ENCODE results near the gene SNRPA. TPM values are rescaled to one million over a fixed set of nuclear protein-coding genes. Genes with fewer than 3 reads are reported as not detected.

SNRPA gene
- total and polyA plus RNA-seq, 2 of the 13 experiments (the other 11 are each of a cell fraction or from before 2014, with no cell fraction given) = 59.6 to 162 TPM

DNA sequence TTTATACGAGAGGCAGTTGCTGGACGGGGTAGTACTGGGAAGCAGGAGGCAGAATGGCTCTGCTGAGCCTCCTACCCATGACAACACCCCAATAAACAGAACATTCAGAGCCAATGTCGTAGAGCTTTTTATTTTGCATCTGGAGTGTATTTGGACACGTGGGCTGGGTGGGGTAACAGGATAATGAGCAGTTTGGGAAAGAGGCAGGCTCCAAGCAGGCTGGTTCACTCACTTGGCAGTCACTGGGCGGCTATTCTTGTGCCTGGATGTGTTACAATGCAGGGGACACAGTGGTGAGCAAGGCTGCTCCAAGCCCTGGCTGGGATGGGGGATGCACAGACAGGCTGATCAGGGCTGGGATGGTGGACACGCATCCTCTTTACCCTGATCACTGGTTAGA, 10.3 kb upstream of the SNRPA start (continued):
- TF ChIP-seq ZNF317 (CRISPR knock-in tag; IDR thresholded peaks at IDR 0.05) (no peak), YY1 (IDR thresholded peaks at IDR 0.05; ENCODE audit: insufficient read depth, insufficient replicate concordance, low read depth, low read length) (no peak), NFE2 (CRISPR knock-in tag; IDR thresholded peaks at IDR 0.05) (no peak)

DNA sequence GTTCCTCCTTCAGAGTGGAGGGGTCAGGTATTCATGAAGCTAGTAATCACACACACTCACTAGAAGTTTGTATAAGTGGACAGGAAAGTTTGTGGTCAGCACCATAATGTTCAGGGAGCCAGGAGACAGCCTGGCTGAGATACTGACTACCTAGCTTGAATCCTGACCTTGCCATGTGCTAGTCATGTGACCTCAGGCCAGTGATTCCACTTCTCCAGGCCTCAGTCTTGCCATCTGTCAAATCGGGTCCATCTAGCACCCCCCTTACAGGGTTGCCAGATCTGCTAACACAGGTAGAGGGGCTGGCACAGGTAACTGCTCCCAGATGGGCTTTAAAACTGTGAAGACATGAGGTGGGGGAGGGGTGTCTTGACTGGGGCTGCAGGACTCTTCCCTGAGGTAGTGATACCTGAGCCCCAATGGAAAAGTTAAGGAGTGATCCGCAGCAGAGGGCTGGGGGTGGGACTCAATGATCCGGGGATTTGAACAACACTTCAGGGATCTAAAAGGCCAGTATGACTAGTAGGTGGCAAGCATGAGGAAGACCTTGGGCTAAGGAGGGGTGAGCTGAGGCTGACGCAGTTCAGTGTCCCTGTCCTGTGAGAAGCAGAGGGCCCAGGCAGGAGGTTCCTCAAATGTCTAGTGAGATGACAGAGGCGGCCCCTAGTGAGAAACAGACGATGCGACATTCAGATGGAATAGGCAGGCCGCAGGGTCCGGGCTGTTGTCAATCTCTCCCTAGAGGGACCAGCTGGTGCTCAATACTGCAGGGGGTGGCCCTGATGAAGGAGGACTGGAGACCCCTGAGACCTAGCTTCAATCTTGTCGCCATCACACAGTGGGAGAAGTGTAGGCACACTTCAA, 9.2 kb upstream of the SNRPA start:
- Histone ChIP-seq H3K27ac (ENCODE audit: extremely low read length, insufficient read depth, low read length) (no peak overlapping the region), H3K4me1 (ENCODE audit: insufficient read depth, low read length) (peaks cover 23% of the 10 kb centered on the region), H3K36me3 (replicated peaks in 1 of 2; ENCODE audit: control insufficient read depth in 1 of 2, insufficient read depth in 2 of 2, low read length in 2 of 2) (peaks cover 8 to 26% of the 10 kb centered on the region in 2 experiments), H3K4me3 (replicated peaks in 1 of 3; ENCODE audit: insufficient read depth in 1 of 3, low read depth in 2 of 3, low read length in 3 of 3) (no peak overlapping the region), H3K4me2 (ENCODE audit: low read depth, low read length) (no peak overlapping the region), H3K9ac (ENCODE audit: insufficient read depth, low read depth, low read length) (no peak overlapping the region), H3K9me3 (ENCODE audit: low read length) (no peaks in the 10 kb centered on the region), H4K20me1 (ENCODE audit: insufficient read depth, low read length) (no peaks in the 10 kb centered on the region), H3K79me2 (ENCODE audit: insufficient read depth, low read length) (no peaks in the 10 kb centered on the region), H2AFZ (ENCODE audit: low read length) (no peak overlapping the region), H3K27me3 (ENCODE audit: control insufficient read depth in 1 of 2, insufficient read depth in 2 of 2, low read length in 2 of 2) (no peaks in the 10 kb centered on the region)
- no peak for FAIRE-seq
- no peak for DNase-seq (ENCODE audit: low spot score)
- TSS peak; percentile 33 for BruUV-seq (replicated peaks)
- TF ChIP-seq FOXO1 (CRISPR knock-in tag; IDR thresholded peaks at IDR 0.05) (no peak), HMG20A (CRISPR knock-in tag; IDR thresholded peaks at IDR 0.05; ENCODE audit: borderline replicate concordance) (no peak), ZNF652 (CRISPR knock-in tag; IDR thresholded peaks at IDR 0.05; ENCODE audit: borderline replicate concordance, low read depth) (no peak), POLR2G (IDR thresholded peaks at IDR 0.05; ENCODE audit: low read depth, low read length) (0 out of 2 replicates have a peak, but pooled peaks have one; percentile 5), RBM22 (optimal IDR thresholded peaks at IDR 0.05; ENCODE audit: low read length) (peak; percentile 35), RARA (CRISPR knock-in tag; IDR thresholded peaks at IDR 0.05) (no peak), ZNF629 (CRISPR knock-in tag; conservative IDR thresholded peaks at IDR 0.05) (peak; percentile 65)
- TF ChIP-seq, protein P1, sequence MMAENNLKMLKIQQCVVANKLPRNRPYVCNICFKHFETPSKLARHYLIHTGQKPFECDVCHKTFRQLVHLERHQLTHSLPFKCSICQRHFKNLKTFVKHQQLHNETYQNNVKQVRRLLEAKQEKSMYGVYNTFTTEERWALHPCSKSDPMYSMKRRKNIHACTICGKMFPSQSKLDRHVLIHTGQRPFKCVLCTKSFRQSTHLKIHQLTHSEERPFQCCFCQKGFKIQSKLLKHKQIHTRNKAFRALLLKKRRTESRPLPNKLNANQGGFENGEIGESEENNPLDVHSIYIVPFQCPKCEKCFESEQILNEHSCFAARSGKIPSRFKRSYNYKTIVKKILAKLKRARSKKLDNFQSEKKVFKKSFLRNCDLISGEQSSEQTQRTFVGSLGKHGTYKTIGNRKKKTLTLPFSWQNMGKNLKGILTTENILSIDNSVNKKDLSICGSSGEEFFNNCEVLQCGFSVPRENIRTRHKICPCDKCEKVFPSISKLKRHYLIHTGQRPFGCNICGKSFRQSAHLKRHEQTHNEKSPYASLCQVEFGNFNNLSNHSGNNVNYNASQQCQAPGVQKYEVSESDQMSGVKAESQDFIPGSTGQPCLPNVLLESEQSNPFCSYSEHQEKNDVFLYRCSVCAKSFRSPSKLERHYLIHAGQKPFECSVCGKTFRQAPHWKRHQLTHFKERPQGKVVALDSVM (CRISPR knock-in tag; IDR thresholded peaks at IDR 0.05) = no peak
- intact Hi-C loops (cut with micrococcal nuclease; ENCODE audit: unreplicated experiment) (no loop called here), in situ Hi-C loops (cut with HindIII; ENCODE audit: extremely low pct_ligation_motif_present, low pct_unique_long_range_greater_than_20kb) (no loop called here)
- ChIA-PET POLR2A (interaction anchor here (0.6 to 2.3 kb wide), 6 partner anchors 8 to 53 kb away, joined by 3 to 8 read pairs (median 3); partner anchors contain the start of genes ACTMAP, COQ8B, ITPKC and RAB4B), CTCF (ENCODE audit: low intra/inter-chr PET ratio, low total read pairs) (no interaction called here)
- 97% methylated on average over 3 of the region's 10 CpGs for WGBS (ENCODE audit: low lambda C conversion rate)
- ATAC-seq = no peak

Measured in HepG2 (cell line).